HG03135 (cell line): ENCODE results near the gene SYNPO2.

Experiments used
- ATAC-seq: cut with Tn5 transposase; IDR thresholded peaks from one replicate; pipeline ENCODE4 v1.9.1; 2021; ENCODE audit warnings: mild to moderate bottlenecking, moderate library complexity; ENCODE audit not compliant: unreplicated experiment

The SYNPO2 gene

DNA sequence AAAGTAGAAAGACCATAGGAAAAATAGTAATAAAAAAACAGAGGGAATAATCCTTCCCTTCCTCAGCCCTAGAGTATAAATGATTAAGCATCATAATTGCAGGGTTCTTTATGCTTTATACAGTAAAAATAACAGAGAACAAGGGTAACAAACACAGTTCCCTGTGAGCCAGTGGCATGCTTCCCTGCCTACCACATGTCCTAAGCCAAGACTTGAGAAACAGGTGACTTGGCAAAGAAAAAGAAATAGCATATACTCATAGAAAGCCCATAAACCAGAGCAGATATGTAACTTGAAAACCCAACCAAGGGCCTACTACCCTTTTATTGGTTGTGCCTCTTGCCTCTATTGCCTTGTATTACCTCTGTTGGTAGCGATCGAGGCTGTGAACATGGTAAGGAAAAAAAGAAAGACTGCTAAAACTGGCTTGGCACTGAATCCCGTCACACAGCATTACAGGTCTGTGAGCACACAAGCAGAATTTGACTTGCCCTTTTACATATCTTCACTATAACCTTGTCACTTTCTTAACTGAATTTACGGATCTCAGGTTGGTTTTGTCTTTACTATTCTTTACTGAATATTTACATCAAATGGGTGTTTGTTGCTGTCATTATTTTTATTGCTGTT, 216.1 kb downstream of the SYNPO2 start:
- ATAC-seq: no peak

DNA sequence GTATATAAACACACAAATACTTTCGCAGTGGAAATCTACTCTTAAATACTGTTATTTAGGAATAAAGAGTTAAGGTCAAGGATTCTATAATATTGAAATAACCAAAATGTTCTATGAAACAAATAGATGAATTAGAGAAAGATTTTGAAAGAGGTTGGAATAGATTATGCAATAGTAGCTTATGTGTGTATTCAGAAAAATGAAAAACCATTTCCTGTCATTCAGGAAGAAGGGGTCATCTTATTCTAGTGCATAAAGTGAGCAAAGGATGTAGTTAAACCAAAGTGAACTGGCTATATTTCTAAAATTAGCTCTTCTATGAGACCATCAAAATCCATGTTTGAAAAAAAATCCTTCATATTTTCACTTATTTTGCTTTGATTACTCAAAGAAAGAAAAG, 217.0 kb downstream of the SYNPO2 start:
- ATAC-seq: no peak

DNA sequence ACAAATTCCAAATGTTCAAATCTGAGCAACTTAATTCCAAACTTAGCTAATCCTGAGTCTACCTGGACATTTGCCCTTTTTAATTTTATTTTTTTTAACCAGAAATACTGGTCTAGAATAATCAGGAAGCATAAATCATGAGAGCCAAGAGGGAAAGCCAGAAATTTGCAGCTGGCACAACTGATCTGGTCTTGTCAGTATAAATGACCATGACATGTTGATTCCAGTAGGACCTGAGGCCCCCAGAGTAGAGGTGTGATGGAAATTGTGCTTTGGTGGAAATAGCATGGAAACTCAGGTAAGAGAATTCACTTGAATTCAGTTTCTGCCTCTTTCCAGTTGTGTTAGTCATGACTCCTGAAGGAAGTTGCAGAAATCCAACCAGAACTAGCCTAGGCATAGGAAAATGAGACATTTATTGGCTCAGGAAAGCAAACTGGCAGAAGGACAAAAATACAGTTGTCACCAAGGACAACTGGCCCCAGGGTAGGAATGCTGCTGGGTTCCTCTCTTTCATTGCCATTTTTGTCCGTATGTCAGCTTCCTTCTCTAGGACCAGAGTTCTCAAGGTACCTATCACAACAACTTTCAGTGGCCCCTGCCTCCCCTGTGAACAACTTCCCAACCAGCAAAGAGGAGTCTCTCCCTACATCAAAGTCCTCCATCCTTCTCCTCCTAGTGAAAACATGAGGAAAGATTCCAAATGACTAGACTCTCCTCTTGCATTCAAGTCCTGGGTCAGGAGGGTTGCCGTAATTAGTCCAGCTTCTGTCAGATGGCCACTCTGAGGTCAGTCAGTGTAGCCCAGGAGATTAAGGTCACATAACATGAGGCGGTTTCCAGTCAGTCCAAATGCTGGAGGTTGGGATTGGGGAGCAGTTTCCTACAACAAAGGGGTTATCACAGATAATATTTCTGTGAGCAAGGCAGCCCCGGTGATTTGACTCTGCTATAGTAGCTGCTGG, 217.7 kb downstream of the SYNPO2 start:
- ATAC-seq: no peak

DNA sequence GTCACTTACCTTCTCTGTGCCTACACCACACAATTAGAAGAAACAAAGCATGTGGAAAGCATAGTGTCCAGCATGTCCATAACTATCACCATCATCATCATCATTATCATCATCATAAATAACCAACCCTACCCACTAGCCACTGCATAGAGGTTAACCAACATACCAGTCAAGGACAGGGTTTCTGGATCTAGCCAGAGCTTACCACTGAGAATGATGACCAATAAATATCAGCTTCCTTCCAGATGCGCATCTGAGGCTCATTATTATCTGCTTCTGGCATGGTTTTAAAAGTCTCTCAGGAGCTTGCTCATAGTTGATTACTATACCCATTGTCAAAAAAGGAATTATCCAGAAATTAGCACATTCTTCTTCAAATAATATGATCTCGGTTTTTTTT, 221.5 kb downstream of the SYNPO2 start:
- no peak for ATAC-seq
